ENCODE data around the gene TENM4.

The TENM4 gene

DNA sequence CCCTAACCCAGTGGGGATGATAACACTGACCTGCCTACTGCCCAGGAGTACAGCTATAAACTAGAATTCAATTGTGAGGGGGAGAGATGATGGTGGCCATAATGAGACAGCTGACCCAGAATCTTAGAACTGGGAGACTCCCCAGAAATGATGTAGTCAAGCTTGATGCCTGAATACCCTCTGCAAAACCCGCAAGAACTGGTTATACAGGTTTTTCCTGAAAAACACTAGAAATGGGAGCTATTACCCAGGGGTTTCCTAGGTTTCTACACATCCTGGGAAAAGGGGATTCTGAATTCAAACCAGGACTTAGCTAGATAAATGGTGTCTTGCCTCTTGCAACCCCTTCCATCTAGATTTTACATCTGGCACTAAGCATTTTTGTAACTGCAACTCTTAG is 752.4 kb downstream of the TENM4 start:
- TF ChIP-seq, protein P1, sequence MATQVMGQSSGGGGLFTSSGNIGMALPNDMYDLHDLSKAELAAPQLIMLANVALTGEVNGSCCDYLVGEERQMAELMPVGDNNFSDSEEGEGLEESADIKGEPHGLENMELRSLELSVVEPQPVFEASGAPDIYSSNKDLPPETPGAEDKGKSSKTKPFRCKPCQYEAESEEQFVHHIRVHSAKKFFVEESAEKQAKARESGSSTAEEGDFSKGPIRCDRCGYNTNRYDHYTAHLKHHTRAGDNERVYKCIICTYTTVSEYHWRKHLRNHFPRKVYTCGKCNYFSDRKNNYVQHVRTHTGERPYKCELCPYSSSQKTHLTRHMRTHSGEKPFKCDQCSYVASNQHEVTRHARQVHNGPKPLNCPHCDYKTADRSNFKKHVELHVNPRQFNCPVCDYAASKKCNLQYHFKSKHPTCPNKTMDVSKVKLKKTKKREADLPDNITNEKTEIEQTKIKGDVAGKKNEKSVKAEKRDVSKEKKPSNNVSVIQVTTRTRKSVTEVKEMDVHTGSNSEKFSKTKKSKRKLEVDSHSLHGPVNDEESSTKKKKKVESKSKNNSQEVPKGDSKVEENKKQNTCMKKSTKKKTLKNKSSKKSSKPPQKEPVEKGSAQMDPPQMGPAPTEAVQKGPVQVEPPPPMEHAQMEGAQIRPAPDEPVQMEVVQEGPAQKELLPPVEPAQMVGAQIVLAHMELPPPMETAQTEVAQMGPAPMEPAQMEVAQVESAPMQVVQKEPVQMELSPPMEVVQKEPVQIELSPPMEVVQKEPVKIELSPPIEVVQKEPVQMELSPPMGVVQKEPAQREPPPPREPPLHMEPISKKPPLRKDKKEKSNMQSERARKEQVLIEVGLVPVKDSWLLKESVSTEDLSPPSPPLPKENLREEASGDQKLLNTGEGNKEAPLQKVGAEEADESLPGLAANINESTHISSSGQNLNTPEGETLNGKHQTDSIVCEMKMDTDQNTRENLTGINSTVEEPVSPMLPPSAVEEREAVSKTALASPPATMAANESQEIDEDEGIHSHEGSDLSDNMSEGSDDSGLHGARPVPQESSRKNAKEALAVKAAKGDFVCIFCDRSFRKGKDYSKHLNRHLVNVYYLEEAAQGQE (IDR thresholded peaks at IDR 0.05; ENCODE audit: low read depth): no peak
- TF ChIP-seq RAD21 (IDR thresholded peaks at IDR 0.05; ENCODE audit: low read depth) (no peak), EGR1 (IDR thresholded peaks at IDR 0.05) (no peak), YY1 (IDR thresholded peaks at IDR 0.05; ENCODE audit: low read depth) (no peak), TEAD4 (IDR thresholded peaks at IDR 0.05) (no peak), TCF12 (IDR thresholded peaks at IDR 0.05; ENCODE audit: low read depth) (no peak), NFIC (IDR thresholded peaks at IDR 0.05) (no peak), ZBTB7A (IDR thresholded peaks at IDR 0.05; ENCODE audit: low read depth) (no peak), TAF1 (IDR thresholded peaks at IDR 0.05; ENCODE audit: low read depth) (no peak), FOXM1 (IDR thresholded peaks at IDR 0.05; ENCODE audit: borderline replicate concordance, low read depth) (no peak), CEBPB (IDR thresholded peaks at IDR 0.05) (no peak), CREB1 (IDR thresholded peaks at IDR 0.05; ENCODE audit: low read depth) (no peak), EP300 (IDR thresholded peaks at IDR 0.05; ENCODE audit: borderline replicate concordance) (no peak)
- TF ChIP-seq, protein P2, sequence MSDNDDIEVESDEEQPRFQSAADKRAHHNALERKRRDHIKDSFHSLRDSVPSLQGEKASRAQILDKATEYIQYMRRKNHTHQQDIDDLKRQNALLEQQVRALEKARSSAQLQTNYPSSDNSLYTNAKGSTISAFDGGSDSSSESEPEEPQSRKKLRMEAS (IDR thresholded peaks at IDR 0.05): no peak
- TF ChIP-seq, protein P3, sequence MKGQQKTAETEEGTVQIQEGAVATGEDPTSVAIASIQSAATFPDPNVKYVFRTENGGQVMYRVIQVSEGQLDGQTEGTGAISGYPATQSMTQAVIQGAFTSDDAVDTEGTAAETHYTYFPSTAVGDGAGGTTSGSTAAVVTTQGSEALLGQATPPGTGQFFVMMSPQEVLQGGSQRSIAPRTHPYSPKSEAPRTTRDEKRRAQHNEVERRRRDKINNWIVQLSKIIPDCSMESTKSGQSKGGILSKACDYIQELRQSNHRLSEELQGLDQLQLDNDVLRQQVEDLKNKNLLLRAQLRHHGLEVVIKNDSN (IDR thresholded peaks at IDR 0.05): no peak

DNA sequence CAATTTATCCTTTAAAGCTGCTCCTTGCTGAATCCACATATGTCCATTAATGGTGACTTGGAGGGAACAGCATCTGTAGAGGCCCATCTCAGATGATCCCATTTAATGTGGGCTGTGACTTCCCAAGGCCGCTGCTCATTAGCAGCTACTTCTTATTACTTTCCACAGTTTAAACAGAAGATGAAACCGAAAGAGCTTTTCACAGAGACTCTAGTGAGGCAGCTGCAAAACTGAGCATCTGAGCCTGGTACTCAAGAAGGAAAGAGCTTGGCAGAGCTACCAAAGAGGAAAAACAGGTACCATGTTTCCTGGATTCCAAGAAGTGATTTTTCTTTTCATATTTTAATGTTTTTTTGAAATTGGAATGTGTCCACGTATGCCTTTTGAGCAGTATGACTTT is 755.7 kb downstream of the TENM4 start:
- no peak for TF ChIP-seq TAF1 (IDR thresholded peaks at IDR 0.05; ENCODE audit: low read depth)

DNA sequence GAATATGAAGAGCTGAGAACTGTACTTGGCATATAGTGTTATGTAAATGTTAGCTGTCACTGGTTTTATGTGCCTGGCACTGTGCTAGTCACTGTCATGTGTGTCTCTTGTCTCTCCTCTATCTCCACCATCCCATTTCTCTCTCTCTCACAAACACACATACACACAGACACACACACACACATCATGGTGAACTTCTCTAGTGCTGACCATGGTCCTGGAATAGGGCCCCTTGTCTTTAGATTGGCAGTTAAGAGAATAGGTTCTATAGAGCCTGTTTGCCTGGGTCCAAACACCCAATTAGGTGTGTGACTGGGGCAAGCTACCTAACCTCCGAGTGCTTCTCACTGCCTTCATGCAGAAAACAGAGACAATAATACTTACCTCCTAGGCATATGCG is 756.5 kb downstream of the TENM4 start:
- no peak for TF ChIP-seq TEAD4 (IDR thresholded peaks at IDR 0.05)
- TF ChIP-seq, protein P1 (IDR thresholded peaks at IDR 0.05; ENCODE audit: low read depth): peak; percentile 78

DNA sequence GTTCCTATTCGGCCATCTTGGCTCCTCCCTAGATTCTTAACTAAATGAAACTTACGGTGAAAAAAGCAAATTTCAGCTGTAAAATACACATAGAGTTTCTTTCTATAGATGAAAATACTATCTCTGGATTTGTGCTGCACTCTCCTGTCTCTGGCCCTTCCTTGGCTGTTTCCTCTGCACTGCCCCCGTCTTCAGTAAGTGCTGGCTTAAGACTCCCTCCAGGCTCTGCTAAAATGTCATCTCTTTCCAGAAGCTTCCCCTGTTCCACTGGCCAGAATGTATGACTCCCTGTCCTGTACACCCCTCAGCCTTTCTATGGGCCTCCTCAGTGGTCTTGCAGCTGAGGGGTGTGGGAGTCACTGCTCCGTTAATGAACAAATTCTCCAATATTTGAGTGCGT is 757.1 kb downstream of the TENM4 start:
- no peak for TF ChIP-seq ZBTB7A (IDR thresholded peaks at IDR 0.05; ENCODE audit: low read depth)
- no peak for TF ChIP-seq TEAD4 (IDR thresholded peaks at IDR 0.05)
- TF ChIP-seq CEBPB (IDR thresholded peaks at IDR 0.05): no peak
- TF ChIP-seq, protein P2 (IDR thresholded peaks at IDR 0.05): no peak
- no peak for TF ChIP-seq FOXM1 (IDR thresholded peaks at IDR 0.05; ENCODE audit: borderline replicate concordance, low read depth)
- TF ChIP-seq NFIC (IDR thresholded peaks at IDR 0.05): no peak
- TF ChIP-seq RAD21 (IDR thresholded peaks at IDR 0.05; ENCODE audit: low read depth): no peak
- TF ChIP-seq EGR1 (IDR thresholded peaks at IDR 0.05): no peak
- no peak for TF ChIP-seq YY1 (IDR thresholded peaks at IDR 0.05; ENCODE audit: low read depth)

DNA sequence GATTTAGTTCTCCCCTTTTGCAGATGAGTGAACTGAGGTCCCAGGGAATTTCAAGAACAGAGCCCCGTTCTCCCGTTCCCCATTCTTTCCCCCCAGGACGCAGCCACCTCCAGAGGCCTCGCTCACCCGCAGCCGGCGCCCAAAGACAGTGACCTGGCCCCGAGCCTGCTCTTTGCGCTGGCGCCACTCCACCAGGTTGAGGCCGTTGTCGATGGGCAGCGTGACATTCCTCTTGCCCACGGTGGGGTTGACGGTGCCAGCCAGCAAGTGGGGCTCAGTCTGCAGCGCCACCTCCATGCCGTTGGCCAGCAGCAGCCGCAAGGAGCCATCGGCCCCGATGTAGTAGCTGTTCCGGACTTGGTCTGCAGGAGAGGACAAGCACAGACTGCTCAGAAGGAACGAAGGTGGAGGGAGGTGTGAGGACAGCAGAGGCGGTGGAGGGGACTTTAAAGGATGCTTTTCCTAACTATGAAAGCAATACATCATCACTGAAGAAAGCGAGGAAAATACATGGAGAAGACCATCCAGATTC is 764.7 kb downstream of the TENM4 start:
- TF ChIP-seq, protein P3 (IDR thresholded peaks at IDR 0.05): no peak
- no peak for TF ChIP-seq FOXM1 (IDR thresholded peaks at IDR 0.05; ENCODE audit: borderline replicate concordance, low read depth)

DNA sequence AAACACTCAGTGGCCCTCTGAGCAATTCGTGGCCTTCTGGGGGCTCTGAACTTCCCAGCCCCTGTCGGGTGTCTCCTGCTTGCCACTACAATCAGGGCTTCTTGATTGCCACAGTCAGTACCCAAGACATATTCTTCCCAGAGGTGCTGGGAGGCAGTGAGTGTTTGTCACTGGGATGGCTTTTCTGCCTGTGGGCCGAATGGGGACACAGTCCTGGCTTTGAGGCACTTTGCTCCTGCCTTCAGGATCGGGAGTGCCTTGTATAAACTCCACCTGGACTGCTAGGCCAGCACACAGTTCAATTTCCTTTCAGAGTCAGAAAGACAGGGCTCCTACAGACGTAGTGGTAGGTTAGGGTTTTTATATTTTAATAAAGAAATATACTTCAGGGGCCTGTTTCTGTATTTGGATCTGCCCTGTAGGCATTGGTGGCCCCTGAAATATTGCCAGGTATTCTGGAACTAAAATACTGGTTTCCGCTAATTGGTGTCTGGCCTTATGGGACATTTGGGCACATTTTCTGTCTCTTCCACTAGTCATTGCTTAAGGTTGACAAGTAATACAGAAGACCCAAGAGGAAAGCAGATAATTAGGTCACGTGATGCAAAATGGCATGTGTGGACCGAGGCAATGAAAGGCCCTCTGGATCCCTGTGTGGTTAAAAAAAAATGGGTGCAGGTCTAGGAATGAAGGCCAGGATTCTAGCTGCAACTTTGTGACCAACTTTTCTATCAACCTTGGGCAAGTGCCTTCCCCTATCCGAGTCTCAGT is 767.8 kb downstream of the TENM4 start:
- TF ChIP-seq, protein P3 (IDR thresholded peaks at IDR 0.05): peak; percentile 40; the same call in 1 of the 2 replicates
- no peak for TF ChIP-seq CEBPB (IDR thresholded peaks at IDR 0.05)

All from Ishikawa (cell line).